Activated CD8-positive, alpha-beta memory T cell treated with anti-CD3 and anti-CD28 coated beads, Interleukin-2, amount 50 U/mL, for 4 hours (primary cell): ENCODE measurements around the gene FAF2.
A peak's percentile ranks its signal among the peaks of the same experiment; 100 is the strongest.
"Not testable (repeated sequence)": the region's sequence is repeated elsewhere in the genome, so short reads cannot be mapped to it uniquely, and the experiment has no call there.

Experiments
- DNase-seq: peaks from one replicate; pipeline ENCODE4 v3.0.0-alpha.2; 2020

FAF2 gene, protein sequence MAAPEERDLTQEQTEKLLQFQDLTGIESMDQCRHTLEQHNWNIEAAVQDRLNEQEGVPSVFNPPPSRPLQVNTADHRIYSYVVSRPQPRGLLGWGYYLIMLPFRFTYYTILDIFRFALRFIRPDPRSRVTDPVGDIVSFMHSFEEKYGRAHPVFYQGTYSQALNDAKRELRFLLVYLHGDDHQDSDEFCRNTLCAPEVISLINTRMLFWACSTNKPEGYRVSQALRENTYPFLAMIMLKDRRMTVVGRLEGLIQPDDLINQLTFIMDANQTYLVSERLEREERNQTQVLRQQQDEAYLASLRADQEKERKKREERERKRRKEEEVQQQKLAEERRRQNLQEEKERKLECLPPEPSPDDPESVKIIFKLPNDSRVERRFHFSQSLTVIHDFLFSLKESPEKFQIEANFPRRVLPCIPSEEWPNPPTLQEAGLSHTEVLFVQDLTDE

DNA sequence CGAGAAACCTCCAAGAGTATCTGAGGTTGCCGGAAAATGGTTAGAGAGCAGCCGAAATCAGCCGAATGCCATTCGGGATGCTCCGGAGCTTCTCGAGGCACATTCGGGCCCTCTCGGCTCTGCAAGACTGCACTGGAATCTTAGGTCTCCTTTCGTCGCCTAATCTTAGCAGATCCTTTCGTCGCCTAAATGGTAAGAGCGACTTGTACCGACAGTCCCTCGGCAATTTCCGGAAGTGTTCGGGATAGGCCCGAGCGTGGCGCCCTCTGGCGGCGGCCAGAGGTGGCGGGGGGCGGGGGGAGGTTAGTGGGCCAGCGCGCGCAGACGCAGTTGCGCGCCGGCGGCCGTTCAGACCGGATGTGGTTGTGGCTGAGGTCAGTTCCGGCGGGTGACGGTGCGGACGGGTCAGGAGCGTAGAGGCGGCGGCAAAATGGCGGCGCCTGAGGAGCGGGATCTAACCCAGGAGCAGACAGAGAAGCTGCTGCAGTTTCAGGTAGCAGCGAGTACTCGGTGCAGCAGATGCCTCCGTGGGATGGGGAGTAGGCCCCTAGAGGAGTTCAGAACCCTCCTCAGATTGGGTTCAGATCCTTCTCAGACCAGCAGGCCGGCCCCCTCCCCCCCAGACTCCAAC lies at the start of gene FAF2:
Gene FAF2 (plus strand): TSS at position 408 of the 631 bp plus-strand sequence. CDS start 23 bp downstream, at position 431.
- DNase-seq: peak; percentile 97

DNA sequence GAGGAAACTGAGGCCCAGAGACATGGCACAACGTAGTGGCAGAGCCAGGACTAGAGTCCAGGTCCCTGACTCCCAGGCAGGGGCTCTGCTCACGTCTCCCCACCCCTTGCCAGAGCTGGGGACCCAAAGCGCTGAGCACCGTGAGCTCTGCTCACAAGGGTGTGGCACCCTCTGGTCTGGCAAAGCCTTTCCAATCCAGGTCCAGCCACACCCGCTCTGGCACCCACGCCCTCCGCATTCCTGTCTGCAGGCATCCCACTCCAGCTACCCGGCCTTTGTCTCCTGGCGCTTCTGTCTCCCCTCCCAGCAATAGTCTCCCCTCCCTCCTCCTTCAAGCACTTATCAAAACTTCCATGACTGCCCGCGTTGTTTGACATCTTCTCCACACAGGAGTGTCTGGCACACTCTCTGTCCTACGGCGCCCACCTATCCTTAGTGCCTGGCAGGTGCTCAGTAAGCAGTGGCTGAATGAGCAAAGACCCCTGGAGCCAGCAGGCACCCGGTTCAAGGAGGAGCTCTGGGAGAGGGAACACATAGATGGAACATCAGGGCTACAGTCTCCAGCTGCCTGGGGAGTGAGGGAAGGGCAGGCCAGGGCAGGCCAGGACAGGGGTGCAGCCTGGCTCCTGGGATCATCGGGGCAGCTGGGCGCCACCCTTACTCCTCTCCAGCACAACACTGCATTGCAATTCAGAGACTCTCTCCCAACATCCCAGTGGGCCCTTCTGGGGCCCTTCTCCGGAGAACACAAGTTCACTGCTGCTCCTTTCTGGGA lies 47.6 kb upstream of the FAF2 start:
- no peak for DNase-seq

- no peak for DNase-seq
These were observed 46.6 kb upstream of the FAF2 start for GRCh38 chr5:176401281-176402205.

GRCh38 chr5:176405656-176406435 lies 42.3 kb upstream of the FAF2 start:
- no peak for DNase-seq

DNA sequence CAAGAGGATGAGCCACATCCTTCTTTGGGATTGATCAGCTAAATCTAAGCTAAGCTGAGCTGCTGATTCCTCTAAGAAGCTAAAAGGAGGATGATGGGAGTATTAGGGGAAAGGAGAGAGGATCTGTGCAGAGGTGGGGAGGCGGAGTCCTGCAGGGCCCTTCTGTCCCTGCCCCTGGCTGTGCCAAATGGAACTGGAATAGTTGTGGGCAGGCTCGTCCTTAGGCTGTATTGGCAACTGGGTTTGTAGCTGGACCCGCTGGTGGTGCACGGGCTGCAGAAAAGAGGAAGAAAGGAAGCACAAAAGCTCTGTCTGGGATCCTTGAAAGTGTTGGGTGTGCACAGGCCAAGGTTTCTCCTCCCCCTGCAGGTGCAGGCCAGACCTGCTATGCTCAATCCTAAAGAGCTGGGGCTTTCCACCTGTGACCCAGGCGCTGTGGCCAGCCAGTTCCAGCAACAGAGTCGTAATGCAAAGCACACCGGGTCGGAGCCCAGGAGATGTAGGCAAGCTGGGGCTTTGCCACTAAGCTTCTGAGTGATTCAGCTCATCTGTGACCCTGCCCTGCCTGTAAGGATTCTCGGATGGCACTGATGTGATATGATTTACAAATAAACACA lies 41.6 kb upstream of the FAF2 start:
- DNase-seq: no peak

GRCh38 chr5:176407456-176408251 lies 40.5 kb upstream of the FAF2 start:
- DNase-seq: no peak

DNA sequence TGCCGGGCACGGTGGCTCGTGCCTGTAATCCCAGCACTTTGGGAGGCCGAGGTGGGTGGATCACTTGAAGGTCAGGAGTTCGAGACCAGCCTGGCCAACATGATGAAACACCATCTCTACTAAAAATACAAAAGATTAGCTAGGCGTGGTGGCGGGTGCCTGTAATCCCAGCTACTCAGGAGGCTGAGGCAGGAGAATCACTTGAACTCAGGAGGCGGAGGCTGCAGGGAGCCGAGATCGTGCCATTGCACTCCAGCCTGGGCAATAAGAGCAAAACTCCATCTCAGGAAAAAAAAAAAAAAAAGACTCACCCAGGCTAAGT lies 40.0 kb upstream of the FAF2 start:
- DNase-seq: not testable (repeated sequence)

GRCh38 chr5:176408590-176408989 lies 39.6 kb upstream of the FAF2 start:
- no peak for DNase-seq

- DNase-seq: no peak
These were observed 38.4 kb upstream of the FAF2 start for GRCh38 chr5:176409765-176410164.

GRCh38 chr5:176410486-176411180 lies 37.6 kb upstream of the FAF2 start:
- DNase-seq: no peak

GRCh38 chr5:176412517-176413254 lies 35.5 kb upstream of the FAF2 start:
- DNase-seq: no peak

DNA sequence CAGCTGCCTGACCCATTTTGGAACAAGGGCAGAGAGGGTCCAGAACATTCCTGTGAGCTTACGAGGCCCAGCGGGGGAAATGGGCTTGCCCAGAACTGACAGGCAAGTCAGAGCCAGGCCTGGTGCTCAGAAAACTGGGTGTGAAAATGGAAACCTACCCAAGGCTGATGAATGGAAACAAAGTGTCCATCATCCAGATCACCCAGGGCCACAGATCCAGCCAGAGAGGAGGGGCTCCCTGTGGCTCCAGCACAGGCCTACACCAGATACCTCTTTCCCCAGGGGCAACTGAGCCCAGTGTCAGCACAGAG lies 35.0 kb upstream of the FAF2 start:
- DNase-seq: no peak

GRCh38 chr5:176413709-176414191 lies 34.4 kb upstream of the FAF2 start:
- DNase-seq: no peak

GRCh38 chr5:176414704-176415103 lies 33.5 kb upstream of the FAF2 start:
- no peak for DNase-seq

DNA sequence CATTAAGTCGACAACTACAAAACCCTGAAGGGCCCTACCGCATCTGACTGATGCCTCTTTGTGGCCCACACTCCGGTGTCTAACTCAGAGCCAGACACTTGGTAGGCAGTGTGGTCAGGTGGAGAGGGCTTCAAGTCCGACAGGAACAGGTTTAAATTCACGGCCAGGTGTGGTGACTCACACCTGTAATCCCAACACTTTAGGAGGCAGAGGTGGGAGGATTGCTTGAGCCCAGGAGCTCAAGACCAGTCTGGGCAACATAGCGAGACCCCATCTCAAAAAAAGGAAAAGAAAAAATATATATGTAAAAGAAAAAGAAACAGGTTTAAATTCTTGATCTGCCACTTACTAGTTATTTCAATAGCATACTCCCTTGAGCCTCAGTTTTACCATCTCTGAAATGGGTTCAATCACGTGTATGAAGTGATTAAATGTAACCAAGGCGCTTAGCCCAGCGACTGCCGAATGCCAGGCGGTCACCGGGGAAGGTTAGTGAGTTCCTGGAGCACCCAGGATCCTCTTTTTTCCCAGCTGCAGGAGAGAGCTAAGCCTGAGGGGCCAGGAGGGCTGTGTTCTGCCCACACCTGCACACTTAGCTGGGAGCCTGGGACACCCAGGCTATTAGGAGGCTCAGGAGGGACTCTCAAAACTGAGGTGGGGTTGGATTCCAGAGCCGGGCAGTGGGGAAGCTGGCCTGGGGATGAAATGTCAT lies 32.8 kb upstream of the FAF2 start:
- DNase-seq: no peak

DNA sequence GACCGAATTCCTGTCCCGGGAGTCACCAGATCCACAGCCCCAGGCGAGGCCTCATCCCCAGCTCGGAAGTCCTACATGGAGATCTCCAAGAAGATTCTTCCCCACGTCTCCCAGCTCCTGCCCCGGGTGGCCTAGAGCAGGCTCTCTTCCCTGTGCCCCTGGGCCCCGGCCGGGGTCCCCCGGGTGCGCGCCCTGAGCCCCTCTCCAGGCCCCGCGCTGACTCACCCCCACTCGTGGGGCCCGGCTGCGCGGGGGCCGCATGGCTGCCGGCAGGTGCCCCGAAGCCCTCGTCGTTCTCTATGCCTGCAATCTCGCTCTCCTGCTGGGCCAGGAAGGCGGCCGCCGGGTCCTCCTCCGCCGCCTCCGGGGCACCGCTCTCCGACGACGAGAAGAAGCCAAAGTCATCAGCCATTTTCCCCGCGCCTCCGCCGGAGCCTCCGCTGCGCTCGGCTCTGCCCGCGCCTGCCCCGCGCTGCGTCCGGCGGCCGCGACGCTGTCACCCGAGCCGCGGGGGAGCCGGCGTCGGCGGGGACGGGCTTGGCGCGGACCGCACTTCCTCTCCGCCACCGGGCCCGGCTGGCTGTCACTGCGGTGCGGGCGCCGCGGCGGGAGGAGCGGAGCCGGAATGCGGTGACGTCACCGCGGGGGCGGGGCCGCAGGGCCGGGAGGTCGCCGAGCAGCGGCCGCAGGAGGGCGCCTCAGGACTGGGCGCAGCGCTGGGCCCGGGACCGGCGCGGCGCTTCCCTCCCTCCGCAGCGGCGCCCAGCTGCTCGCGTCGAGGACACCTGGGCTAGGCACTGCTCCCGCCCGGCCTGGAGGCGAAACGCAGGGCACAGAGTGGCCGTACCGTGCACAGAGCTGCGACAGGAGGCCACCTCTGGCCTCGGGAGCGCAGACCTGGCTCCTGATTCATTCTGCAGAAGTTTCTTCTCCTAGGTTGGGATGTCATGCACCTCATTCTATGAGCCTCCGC lies 31.9 kb upstream of the FAF2 start, which contains the start of gene CLTB:
Gene CLTB (minus strand): TSS at position 588 of the 973 bp plus-strand sequence. CDS start 176 bp downstream, at position 412.
- peak; percentile 93 for DNase-seq

DNA sequence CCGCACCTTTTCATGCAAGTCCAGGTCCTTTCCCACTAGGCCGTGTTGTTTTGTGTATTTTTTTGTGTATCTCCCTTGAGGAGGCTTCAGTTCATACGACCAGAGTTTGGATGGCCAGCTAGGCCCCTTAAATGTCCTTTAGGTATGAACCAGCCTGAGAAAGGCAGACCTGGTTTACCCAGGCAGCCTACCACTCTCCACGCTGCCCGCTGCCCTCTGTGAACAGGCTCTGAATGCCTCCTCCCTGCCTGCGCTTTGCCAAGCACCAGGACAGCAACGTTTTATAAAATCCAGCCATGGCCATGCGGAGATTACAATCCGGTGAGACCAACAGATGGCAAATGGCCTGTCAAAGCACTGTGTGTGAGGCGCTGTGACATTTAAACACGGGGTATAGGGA lies 31.2 kb upstream of the FAF2 start:
- no peak for DNase-seq
